ENCODE measurements around the gene TP63.
A peak's percentile ranks its signal among the peaks of the same experiment; 100 is the strongest.

Gene TP63

DNA sequence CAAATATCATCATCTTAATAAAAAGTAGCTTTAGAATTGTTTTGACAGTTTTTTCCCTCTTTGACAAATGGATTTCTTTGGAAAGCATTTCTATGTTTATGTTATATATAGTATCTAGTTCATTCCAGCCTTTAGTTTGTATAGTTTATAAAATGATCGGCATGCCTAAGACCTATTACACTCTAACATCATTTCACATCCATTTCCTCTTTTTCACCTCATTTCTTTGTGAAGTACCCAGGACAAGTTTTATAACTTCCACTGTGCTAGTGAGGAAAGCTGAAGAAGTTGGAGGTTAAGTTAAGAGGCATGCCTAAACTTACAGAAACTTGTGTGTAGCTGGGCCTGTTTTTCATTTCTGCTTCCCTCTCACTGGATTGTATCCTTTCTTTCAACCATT, 178.4 kb downstream of the TP63 start:
- DNase-seq: no peak

DNA sequence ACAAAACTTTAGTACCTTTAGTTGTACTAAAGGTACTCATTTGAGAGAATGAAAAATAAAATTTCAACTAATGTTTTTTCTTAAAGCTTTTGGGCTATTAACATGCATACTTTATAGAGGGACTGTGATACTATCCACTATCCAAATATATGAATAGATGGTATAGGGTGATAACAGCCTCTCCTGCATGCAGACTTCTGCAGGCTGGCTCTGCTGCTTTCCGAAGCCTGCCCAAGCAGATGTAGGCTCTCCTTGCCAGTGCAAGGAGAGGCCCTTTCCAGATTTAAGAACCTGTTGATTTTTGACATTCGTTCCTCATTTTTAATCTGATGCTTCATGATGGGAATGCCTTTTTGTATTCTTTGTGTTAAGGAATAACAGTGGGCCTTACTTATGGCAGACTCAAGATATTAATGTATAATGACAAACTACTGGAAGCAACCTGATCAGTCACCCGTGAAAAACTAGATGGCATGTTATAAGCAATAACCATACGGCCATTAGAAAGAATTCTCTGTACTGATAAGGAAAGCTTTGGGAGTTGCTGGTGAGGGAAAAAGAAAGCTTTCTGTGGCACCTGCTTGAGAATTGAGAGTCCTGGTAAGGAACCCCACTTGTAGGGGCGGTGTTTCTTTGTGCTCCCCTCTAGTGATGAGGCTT, 181.7 kb downstream of the TP63 start:
- no peak for DNase-seq

DNA sequence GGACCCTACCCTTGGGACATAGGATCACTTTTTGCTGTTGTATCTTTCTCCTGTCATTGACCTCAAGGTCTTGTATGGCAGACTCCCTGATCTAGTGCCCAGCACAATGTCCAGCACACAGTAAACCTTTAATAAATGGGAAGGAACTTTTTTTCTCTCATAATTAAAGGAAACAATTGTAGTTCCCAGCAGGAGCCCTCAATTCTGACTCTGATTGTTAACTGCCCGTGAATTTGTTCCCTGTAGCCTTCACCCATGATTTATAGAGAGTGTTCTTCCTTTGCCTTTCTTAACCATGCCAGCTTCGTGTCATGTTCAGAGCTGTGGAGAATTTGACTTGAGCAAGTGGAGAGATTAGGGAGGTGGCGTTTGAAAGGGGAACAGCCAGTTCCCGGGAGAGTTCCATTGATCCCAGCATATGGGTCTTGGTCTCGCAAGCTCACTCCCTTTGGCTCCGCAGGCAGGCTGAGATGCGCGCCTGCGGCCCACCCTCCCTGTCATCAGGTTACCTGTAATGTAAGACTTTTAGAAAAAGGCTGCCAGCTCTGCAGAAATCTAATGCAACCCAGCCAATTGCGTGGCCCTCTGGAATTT, 182.6 kb downstream of the TP63 start:
- no peak for DNase-seq

DNA sequence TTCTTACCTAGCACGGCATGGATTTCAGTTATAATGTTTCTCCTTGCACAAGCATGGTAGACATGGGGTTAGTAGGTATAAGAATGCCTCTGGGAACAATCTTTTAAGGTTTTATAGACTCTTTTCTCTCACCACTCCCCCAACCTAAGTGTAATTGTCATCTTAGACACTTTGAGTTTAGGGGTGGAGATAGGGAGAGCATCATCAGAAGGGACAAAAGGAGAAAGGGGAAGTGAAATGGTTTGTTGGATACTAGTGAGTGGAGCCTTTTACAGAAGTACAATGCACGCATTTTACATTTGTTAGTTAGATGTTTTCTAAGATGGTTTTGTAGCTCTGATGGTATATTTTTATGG, 189.2 kb downstream of the TP63 start:
- DNase-seq: no peak

DNA sequence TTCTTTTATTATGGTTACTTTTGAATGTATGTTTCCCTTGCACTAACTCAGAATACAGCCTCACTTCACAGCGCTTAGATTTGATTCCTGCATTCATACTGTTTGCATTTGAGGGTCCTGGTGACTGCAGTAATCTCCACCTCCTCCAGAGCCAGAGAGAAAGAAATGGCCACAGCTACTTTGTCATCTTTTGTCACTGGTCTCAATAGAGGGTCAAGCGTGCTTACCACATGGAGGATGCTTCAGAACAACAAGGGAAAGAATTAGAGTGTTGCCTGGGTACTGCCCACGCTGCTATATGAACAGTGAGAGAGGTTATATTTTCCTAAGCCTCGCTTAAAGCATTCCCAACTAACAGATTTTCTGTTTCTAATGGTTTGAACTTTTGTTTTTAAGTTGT, 190.1 kb downstream of the TP63 start:
- DNase-seq: no peak

DNA sequence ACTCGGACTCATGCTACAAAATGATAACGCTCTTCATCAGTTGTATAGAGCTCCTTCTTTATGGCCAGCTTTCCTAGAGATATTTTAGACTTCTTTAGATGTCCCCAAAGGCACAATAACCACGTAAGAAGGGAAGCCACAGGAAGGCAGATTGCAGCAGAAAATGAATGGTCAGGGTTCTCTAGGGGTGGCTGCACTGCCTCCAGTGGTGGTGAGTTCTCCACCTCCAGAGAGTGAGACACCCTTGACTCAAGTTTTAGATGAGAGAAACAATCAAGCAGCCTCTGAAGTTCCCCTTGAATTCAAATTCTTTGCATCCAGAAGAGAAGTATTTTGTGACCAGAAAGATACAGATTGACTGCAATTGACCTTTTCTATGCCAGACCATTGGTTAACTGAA, 191.5 kb downstream of the TP63 start:
- no peak for DNase-seq

DNA sequence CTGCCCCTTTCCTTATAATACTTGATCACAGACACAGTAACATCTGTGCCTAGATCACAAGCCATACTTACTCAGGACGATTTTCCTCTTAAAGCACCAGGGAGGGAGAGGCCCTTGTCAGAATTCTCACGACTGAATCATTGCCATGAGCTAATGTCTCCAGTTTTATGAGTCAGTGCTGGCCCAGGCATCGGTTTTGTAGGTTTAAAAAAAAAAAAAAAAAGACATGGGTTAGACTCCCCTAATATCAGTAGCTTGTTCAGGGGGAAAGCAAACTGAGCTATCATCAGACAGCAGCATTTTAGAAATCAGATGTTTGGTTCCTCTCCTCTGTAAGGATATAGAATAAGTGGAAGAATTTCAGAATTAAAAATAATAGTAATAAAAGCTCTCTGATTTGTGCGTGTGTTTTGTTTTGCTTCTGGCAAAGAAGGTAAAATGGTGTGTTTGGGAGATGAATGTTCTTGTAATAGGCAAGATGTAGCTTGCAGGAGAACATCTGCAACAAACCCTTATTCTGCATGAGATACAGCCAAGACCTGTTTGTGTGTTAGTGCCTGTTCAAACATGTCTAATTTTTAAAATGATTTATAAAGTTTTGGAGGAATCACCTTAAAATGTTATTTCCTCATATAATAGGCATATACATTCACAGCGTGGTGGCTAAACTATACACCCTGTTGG, 193.6 kb downstream of the TP63 start:
- DNase-seq: peak in 1 of 56 donors; percentile 0

DNA sequence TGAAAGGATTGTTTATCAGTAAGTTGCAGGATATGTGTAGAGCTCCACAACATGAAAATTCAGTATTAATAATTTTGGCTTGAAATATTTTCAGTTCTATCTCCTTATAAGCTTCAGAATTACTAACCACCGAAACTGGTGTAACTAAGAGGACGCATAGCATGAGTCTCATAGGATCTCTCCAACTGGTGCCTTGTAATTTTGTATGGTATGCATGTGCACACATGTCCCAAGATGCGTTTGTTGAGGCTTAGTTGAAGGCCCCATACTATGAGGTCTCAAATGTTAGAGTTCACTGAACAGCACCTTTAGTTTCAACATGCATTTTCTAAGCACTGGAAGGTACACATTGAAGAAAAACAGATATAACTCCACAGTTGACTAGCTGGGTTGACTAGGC, 195.4 kb downstream of the TP63 start:
- no peak for DNase-seq

DNA sequence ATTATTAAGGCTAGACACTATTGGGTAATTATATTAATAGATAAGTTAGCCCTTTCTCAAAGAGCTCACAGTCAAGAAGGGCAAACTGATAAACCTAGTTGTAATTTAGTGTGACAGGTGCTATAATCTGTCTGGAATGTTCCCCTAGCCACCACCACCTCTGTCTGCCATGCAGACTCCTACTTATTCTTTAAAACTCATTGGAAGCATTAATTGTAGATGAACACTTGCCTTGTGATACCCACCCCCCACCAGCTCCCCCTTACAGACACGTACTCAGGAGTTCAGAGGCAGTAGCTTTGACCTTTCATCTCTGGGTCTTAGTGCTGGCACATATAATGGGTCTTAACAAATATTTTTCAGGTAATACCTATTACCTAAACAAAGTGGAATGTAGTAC, 195.9 kb downstream of the TP63 start:
- DNase-seq: no peak

DNA sequence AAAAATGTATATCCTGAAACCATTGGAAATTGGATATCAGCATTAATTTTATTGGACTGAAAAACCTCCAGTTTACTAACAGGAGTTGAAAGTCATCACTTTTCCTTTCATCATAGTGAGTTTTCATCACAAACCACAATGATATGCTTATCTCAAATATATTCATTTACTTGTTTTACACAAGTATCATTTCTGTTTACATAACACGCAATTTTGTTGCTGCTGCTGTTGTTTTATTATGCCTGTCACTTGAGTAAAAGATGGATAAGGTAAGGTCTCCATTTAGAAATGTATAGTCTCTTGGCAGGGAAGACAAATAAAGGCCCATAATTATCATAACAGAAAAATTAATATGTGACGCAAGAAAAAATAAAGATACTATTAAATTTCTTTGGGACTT, 199.2 kb downstream of the TP63 start:
- no peak for DNase-seq

DNA sequence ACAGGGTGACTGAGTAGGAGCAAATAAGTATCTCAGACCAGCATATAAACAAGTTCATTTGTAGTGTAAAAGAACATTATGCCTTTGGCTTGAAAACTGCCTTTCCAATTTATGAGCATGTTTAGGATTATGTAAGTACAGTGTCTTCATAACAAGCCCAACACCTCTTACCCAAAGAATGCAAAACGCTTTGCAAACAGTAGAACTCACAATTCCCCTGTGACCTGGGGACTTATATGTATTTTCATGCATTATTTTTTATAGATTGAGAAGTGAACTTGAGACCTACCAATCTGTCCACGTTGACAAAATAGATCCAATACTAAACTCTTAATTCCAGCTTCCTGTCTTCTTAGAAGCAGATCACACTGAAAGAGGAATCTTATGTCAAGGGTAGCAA, 202.1 kb downstream of the TP63 start:
- no peak for DNase-seq

DNA sequence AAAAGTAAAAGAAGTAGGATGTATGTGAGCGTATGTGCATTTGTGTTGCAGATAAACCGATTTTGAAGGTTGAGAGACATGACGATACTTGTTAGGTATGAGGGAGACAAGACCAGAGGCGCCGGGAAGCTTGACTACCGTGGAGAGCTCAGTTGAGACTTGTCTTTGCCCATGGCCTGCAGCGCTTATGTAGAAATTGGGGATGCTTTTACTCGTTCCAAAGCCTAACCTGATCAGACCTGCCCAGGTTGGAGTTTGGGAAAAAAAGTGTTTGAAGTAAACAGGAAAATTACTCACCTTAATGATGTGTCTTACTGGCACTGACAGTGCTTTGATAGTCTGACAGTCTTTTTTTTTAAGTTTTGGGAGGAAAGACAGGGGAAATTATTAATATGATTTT, 202.8 kb downstream of the TP63 start:
- DNase-seq: no peak

DNA sequence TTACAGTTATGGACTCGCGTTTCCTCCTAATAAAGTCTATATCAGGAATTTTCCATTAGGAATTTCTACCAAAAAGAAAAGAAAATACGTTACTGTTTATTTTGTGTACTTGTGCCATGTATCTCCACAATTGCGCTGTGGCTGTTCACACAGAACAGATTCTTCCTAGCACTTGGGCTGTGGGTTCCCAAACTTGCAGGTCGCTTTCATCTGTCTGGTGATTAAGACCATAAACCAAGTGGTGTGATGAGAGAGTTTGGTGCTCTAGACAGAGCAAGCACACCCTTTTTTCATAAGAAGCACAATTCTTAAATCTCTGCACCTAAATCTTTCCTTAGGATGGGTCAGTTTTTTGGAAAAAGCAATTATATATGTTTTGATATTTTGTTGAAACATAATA, 203.3 kb downstream of the TP63 start:
- DNase-seq: no peak

DNA sequence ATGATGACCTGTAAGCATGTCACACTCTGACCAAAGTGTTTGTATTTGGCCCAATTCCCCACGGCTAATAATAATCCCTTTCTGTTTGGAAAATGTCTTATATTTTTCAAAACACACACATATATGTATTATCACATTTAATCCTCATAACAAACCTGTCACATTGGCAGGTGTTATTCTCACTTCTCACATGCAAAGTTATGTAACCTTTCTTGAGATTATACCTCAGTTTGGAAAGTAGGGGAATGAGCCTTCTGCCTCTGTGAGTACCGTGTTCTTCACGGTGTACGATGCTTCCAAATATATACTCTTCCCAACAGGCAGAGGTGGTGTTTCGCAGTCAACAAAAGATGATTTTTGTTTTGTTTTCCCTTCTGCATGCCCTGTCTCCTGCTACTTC, 205.6 kb downstream of the TP63 start:
- DNase-seq: no peak

DNA sequence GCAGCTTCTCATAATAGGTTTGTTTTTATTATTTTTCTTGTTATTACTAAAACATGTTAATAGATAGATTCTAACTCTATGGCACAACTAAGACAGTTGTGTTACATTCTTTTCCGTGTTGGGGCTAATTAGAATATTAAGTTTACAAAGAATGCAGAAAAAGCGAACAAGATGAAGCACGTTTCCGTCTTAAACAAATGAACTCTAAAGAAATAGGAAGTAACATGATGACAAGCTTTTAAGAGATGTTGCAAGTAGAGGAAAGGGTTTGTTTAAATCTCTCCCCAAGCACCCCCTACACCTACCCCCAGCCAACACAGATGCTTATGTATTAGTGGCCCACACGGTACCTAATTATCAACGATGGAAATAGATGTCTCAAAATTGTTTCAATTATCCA, 207.1 kb downstream of the TP63 start:
- DNase-seq: no peak

DNA sequence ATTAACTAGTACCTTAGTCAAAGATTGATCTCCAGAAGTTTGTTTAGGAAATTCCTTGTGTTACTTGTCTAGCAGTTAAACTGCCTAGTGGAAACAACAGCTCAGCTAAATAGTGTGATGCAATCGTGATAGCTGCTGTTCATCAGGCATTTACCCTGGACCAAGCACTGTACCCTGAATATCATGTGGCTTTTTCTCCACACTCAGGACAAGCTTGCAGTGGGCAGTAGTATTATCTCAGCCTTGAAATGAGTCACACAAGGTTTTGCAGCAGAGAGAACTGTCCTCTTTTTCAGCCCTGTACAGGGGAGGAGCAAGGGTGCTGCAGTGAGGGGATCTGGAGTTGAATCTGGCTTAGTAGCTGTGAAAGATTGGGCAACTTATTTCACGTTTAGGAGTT, 208.4 kb downstream of the TP63 start:
- DNase-seq: no peak

DNA sequence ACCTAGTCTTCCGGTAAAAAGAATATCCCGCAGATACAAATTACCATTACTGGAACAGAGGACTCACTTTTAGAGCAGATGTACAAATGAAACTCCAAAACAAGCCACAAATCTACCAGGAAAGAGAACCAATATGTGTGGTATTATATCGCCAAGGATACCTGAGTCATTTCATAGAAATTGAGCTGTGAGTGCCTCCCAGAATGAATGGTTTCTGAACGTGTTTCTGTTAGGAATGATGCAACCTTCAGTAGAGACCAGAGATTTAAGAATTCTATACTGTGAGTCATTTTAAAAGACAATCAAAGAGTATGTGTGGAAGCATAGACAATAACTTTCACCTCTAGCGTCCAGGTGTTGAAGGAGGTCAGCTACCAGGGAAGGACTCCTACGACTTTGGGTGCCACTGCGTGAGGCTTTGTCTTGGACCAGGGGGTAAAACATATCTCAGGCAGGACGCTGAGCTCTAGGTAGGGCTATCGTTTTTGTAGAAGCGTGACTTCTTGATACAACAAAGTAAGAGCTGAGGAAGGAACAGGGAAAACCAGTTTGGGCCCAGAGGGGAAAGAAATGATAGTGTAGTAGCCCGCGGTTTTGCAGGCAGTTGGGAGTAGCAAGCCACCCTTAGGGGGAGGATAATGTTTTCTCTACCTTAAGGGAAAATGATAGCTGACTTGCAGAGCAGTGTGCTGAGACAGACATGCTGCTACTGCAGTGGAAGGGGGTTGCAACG, 210.4 kb downstream of the TP63 start:
- no peak for DNase-seq

DNA sequence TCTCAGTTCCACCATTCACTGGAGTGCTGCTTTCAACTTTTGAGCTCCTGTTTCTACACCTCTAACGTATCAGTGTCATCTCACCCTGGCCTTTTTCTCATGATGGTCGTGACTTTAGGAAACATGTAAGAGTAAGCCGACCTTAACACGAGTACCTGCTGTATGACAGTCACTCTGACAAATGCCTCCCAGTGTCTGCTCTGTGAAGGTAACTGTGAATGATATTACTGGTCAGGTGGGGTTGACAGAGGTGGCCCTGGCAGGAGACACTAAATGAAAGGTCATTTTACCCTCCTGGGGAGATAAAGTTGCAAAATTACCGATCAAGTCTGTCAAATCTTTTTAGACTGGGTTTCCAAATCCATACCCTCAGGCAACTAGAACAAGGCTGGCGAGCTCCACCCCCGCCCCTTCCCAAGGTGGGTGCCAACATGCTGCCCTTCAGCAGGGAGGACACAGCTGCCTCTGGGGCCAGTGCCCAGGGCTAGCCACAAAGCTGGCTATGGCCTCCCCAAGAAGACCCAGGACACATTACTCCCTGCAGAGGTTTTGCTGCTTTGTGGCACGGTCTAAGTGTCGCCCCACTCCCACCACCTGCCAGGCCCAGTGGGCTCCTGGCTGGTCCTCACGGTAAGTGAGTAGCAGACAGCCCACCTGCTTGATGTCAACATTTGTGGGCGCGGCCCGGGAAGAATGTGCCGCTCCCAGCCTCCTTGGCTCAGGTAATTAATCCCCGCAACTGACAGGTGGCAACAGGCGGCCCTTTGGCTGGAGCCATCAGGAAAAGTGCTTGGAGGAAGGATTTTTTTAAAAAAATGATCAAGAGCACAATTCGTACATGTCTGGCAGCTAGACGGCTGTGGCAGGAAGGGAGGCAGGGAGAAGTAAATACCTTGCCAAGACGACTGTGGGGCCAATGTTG, 211.8 kb downstream of the TP63 start:
- no peak for DNase-seq

DNA sequence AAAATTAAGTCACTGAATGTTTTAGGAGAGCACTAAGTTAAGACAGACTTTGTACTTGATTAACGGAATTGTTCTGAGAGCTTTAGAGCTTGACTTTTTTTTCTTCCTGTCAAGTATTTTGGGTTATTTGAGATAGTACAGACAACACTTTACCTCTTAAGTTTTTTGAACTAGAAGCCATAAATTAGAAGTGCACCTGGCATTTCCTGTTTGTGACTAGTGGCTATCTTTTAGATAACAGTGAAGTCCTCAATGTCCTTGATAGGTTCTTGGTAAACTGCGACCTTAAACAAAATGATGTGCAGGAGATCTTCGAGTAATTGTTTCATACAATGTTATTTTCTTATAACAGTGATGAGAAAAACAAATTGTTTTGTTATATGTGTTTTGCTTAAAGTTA, 213.9 kb downstream of the TP63 start:
- no peak for DNase-seq

DNA sequence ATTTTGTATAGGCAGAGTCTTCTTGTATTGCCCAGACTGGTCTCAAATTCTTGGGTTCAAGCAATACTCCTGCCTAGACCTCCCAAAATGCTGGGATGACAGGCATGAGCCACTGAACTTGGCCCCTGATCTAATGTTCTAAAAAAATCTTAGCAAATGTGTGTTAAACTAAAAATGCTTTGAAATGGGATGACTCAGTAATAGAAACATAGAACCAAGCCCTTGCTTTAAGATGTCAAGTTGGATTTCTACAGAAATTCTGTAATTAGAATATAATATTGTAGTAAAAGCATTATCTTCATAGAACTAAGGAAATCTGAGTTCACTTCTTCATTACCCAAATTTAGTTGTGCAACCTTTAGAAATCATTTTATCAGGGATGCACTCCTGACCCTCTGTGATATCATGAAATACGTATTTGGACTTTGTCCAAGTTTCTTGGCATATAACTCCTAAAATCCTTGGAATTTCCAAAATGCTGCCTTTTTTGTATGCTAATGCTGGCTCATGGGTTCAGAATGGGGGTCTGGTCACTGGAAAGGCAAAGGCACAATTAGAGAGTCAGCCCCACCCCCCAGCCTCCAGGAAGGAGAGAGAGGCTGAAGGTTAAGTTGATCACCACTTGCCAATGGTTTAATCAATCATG, 217.3 kb downstream of the TP63 start:
- no peak for DNase-seq

DNA sequence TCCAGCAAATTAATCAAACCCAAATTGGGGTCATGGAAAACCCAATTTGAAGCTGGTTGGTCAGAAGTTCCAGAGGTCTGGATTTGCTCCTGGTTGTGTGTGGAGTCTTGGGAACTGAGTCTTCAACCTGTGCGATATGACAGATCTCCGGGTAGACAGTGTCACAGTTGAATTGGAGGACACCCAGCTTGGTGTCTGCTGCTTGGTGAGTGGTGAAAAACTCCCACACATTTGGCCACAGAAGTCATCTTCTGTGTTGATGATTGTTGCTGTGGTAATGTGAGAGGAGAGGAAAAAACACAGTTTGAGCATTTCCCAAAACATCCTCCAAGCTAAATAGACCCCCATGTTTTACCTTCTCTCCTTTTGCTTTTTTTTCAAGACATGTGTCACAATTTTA, 218.1 kb downstream of the TP63 start:
- DNase-seq: no peak

Data from amygdala (tissue), 56 donors.